GM23248 (cell line): ENCODE data around the gene ZNF521. TPM values are rescaled to one million over a fixed set of nuclear protein-coding genes. Genes with fewer than 3 reads are reported as not detected.

Source experiments
- DNase-seq: peaks from one replicate; pipeline ENCODE4 v3.0.0-alpha.2; 2015
- H2AFZ ChIP-seq: fragments of 200-600 bp; sonication (generic); 2 replicates; pipeline ENCODE4 v1.6.1; 2016; ENCODE audit warnings: antibody characterized with exemption
- H3F3A ChIP-seq: fragments of 200-600 bp; sonication (generic); 2 replicates; pipeline ENCODE4 v1.6.1; 2016; ENCODE audit warnings: mild to moderate bottlenecking, antibody characterized with exemption, mixed run types; ENCODE audit not compliant: insufficient read depth
- H3K27ac ChIP-seq: fragments of 200-600 bp; sonication (generic); 2 replicates; pipeline ENCODE4 v1.5.1; 2016; ENCODE audit warnings: mild to moderate bottlenecking
- H3K27me3 ChIP-seq: fragments of 200-600 bp; sonication (generic); replicated peaks from 2 replicates; pipeline ENCODE4 v1.6.1; 2016; ENCODE audit warnings: mild to moderate bottlenecking; ENCODE audit not compliant: insufficient read depth
- H3K36me3 ChIP-seq: fragments of 200-600 bp; sonication (generic); 2 replicates; pipeline ENCODE4 v1.6.1; 2016; ENCODE audit warnings: low read depth, mild to moderate bottlenecking
- H3K4me1 ChIP-seq: fragments of 200-600 bp; sonication (generic); 2 replicates; pipeline ENCODE4 v1.6.1; 2016; ENCODE audit warnings: mild to moderate bottlenecking; ENCODE audit not compliant: insufficient read depth
- H3K4me2 ChIP-seq: fragments of 200-600 bp; sonication (generic); one replicate; pipeline ENCODE4 v1.6.1; 2016; ENCODE audit warnings: mild to moderate bottlenecking; ENCODE audit not compliant: unreplicated experiment
- H3K4me3 ChIP-seq: fragments of 200-600 bp; sonication (generic); 2 replicates; pipeline ENCODE4 v1.5.1; 2016; ENCODE audit warnings: mild to moderate bottlenecking
- H3K79me2 ChIP-seq: fragments of 200-600 bp; sonication (generic); 2 replicates; pipeline ENCODE4 v1.6.1; 2016; ENCODE audit warnings: mild to moderate bottlenecking; ENCODE audit not compliant: insufficient read depth
- H3K9ac ChIP-seq: fragments of 200-600 bp; sonication (generic); 2 replicates; pipeline ENCODE4 v1.6.1; 2016; ENCODE audit warnings: mild to moderate bottlenecking
- H3K9me2 ChIP-seq: fragments of 200-600 bp; sonication (generic); 2 replicates; pipeline ENCODE4 v1.6.1; 2016; ENCODE audit warnings: mixed run types, mild to moderate bottlenecking, moderate library complexity; ENCODE audit not compliant: insufficient read depth
- H3K9me3 ChIP-seq: fragments of 200-600 bp; sonication (generic); one replicate; pipeline ENCODE4 v1.6.1; 2017; ENCODE audit warnings: low read depth
- H4K20me1 ChIP-seq: fragments of 200-600 bp; sonication (generic); 2 replicates; pipeline ENCODE4 v1.6.0; 2016; ENCODE audit not compliant: insufficient read depth
- EZH2 ChIP-seq: fragments of 200-600 bp; sonication (generic); IDR thresholded peaks from 2 replicates; pipeline ENCODE4 v1.6.1; 2018; ENCODE audit warnings: antibody characterized with exemption, mild to moderate bottlenecking; ENCODE audit not compliant: insufficient read depth, poor library complexity, severe bottlenecking
- EZH2phosphoT487 ChIP-seq: fragments of 200-600 bp; sonication (generic); IDR thresholded peaks from 2 replicates; pipeline ENCODE4 v1.6.1; 2018; ENCODE audit warnings: antibody characterized with exemption, moderate library complexity, mild to moderate bottlenecking, low read depth; ENCODE audit not compliant: insufficient read depth
- WGBS, 2 experiments: methylation state at CpG; one replicate each; pipeline ENCODE4 v1.1.6; 2015 to 2017; ENCODE audit warnings: low lambda C conversion rate in 2 of 2, low coverage in 1 of 2; ENCODE audit errors: missing lambda C conversion rate in 2 of 2; 5-methylcytosine and 5-hydroxymethylcytosine counted together
- in situ Hi-C: fragments of 300-500 bp; cut with MboI; formaldehyde crosslinking; loops from 2 replicates; pipeline ENCODE4 v1.15.0; 2020
- polyA plus RNA-seq: library from polyadenylated mRNA; unstranded; fragments of >200 nt; fragmentation: Nextera tagmentation; extraction: Ambion mirVana; gene quantifications from 2 replicates; pipeline ENCODE4 v1.2.1, GENCODE V29; 2016
- total RNA-seq: library from RNA; depleted of rRNA; stranded (reverse); fragments of >200 nt; shearing (Covaris generic); gene quantifications from 2 replicates; pipeline ENCODE4 v1.2.3, GENCODE V29; 2014

Gene ZNF521
- total and polyA plus RNA-seq, 2 experiments from 2014 or later = 7.8 to 17.9 TPM

DNA sequence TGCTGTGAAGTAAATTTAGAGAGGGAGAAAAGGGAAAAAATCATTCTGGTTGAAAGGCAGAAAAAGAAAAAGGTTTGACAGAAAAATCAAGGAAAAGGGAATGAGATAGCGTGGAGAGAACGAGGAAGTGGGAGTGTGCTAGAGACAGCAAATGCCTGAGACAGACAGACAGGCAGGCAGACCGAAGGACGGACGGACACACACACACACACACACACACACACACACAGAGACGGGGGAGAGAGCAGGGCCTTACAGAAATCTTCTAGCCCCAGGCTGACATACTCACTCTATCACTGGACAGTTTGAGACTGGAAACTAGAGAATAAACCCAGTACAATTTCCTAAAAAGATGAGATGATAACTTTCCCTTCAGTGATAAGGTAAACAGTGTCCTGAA lies 238.4 kb downstream of the ZNF521 start:
- no peak overlapping the region for H3K4me2 ChIP-seq
- no peak overlapping the region for H3K9ac ChIP-seq
- H3K4me1 ChIP-seq = no peaks in the 10 kb centered on the region
- H3K79me2 ChIP-seq = no peaks in the 10 kb centered on the region
- H3K27me3 ChIP-seq = no peaks in the 10 kb centered on the region
- no peaks in the 10 kb centered on the region for H3K9me3 ChIP-seq
- H3K4me3 ChIP-seq = no peak overlapping the region
- in situ Hi-C loops = no loop called here
- no peaks in the 10 kb centered on the region for H3F3A ChIP-seq
- no peak overlapping the region for H2AFZ ChIP-seq
- no peak for DNase-seq
- H3K9me2 ChIP-seq = no peaks in the 10 kb centered on the region
- H4K20me1 ChIP-seq = no peaks in the 10 kb centered on the region; the same call in 1 of the 2 replicates
- H3K36me3 ChIP-seq = no peaks in the 10 kb centered on the region
- 83 to 96% methylated on average over 5 of the region's 6 CpGs for WGBS, 2 experiments
- H3K27ac ChIP-seq = no peak overlapping the region
- TF ChIP-seq EZH2phosphoT487 (no peak), EZH2 (no peak)

DNA sequence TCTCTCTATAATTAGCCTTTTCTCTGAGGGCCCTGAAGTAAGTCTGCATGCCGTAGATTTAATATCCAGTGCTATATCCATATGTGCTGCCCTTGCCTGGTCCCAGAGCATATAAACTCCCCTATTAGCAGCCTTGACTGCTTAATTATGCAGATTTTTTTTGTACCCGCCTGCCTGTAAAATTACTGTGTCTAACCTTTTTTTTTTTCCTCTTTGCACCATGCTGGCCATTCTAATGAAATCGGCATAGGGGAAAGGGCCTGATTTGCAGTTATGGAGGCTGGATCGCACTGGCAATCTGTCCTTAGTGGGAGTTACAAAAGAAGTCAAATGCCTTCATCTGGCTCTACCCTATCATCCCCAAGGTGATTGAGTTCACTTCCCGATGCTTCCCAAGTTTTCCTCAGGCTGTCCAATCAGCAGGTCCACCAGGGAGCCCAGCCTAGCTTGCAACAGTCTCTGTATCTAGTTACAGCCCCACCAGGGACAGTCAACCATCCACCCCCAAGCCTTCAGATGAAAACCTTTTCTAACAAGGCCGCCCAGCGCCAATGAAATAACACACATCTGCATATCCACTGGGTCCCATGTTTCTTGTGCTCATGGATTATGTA lies 239.0 kb downstream of the ZNF521 start:
- in situ Hi-C loops = no loop called here
- Histone ChIP-seq H3K9ac (no peak overlapping the region), H4K20me1 (no peaks in the 10 kb centered on the region; the same call in 1 of the 2 replicates), H3K79me2 (no peaks in the 10 kb centered on the region), H3K9me2 (no peaks in the 10 kb centered on the region), H3K27me3 (no peaks in the 10 kb centered on the region), H3F3A (no peaks in the 10 kb centered on the region), H3K4me1 (no peaks in the 10 kb centered on the region), H3K4me3 (no peak overlapping the region), H3K36me3 (no peaks in the 10 kb centered on the region), H3K4me2 (no peak overlapping the region), H3K27ac (no peak overlapping the region), H2AFZ (no peak overlapping the region), H3K9me3 (no peaks in the 10 kb centered on the region)
- no peak for DNase-seq
- no peak for TF ChIP-seq EZH2phosphoT487
- TF ChIP-seq EZH2 = no peak
- 97 to 99% methylated on average over 7 of the region's 7 CpGs for WGBS, 2 experiments

DNA sequence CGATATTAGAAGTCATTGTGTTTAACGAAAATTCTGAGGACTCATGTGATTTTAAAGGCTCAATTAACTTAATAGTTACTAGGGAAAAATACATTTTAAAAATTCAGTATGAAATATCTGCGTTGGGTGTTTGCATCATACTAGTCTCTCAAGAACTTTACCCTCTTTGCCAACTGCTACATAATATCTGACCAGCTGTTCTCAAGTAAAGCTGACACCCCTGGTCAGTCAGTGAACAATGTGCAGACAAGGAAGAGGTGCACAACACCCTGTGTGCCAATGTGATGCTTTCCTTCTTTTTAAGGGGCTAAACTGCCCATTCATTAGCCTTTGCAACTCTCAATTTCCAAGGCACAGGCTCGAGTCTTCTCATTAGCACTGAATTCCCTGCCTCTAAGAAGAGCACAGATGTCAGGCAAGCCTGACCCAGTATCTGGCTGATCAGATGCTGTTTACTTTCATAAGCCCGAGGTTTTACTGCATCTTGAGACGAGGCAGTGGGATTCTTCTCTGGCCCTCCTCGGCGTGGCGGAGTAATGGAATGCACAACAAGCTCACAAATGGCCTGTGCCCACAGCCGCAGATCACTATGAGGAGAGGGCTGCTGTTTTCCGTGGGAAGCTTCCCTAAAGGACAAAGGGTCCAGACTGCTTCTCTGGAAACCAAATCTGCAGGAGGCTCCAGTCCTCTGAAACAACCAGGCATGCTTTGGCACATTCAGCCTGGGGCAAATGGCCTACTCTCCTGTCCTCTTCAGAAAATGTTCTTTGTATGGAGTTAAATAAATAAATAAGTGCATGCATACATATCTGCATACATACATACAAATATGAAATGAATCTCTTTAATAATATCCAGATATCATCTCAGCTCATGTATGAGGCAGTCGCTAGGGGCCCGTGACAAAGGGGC lies 240.3 kb downstream of the ZNF521 start:
- Histone ChIP-seq H3K9me3 (no peaks in the 10 kb centered on the region), H3K4me1 (no peaks in the 10 kb centered on the region), H3K79me2 (no peaks in the 10 kb centered on the region), H3K27ac (no peak overlapping the region), H3K36me3 (no peaks in the 10 kb centered on the region), H4K20me1 (no peaks in the 10 kb centered on the region; the same call in 1 of the 2 replicates), H2AFZ (no peak overlapping the region), H3K4me2 (no peak overlapping the region), H3K4me3 (no peak overlapping the region), H3K9me2 (no peaks in the 10 kb centered on the region), H3K9ac (no peak overlapping the region), H3F3A (no peaks in the 10 kb centered on the region), H3K27me3 (no peaks in the 10 kb centered on the region)
- TF ChIP-seq EZH2 = no peak
- no peak for TF ChIP-seq EZH2phosphoT487
- in situ Hi-C loops = no loop called here
- 73 to 80% methylated on average over 13 of the region's 13 CpGs for WGBS, 2 experiments
- DNase-seq = no peak

DNA sequence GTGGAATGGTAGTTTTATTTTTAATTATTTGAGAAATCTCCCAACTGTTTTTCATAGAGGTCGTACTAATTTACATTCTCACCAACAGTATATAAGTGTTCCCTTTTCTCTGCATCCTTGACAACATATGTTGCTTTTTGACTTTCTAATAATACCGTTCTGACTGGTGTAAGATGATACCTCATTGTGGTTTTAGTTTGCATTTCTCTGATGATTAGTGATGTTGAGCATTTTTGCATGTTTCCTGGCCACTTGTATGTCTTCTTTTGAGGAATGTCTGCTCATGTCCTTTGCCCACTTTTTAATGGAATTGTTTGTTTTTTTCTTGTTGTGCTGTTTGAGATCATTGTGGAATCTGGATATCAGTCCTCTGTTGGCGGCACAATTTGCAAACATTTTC lies 242.5 kb downstream of the ZNF521 start:
- H3F3A ChIP-seq = no peaks in the 10 kb centered on the region
- no peak overlapping the region for H3K27ac ChIP-seq
- no peaks in the 10 kb centered on the region for H3K9me2 ChIP-seq
- no peaks in the 10 kb centered on the region; the same call in 1 of the 2 replicates for H4K20me1 ChIP-seq
- H3K27me3 ChIP-seq = no peaks in the 10 kb centered on the region
- in situ Hi-C loops = no loop called here
- H2AFZ ChIP-seq = no peak overlapping the region
- no peaks in the 10 kb centered on the region for H3K9me3 ChIP-seq
- WGBS, 2 experiments = 73 to 77% methylated on average over 3 of the region's 3 CpGs
- no peak overlapping the region for H3K4me3 ChIP-seq
- no peak overlapping the region for H3K9ac ChIP-seq
- H3K36me3 ChIP-seq = no peaks in the 10 kb centered on the region
- DNase-seq = no peak
- no peaks in the 10 kb centered on the region for H3K79me2 ChIP-seq
- no peak overlapping the region for H3K4me2 ChIP-seq
- no peak for TF ChIP-seq EZH2phosphoT487
- TF ChIP-seq EZH2 = no peak
- H3K4me1 ChIP-seq = no peaks in the 10 kb centered on the region
